Bone marrow (tissue), 2 donors: ENCODE data around the gene C5orf63.
"Not testable (repeated sequence)": the region's sequence is repeated elsewhere in the genome, so short reads cannot be mapped to it uniquely, and the experiment has no call there.

ENCODE experiments used
- DNase-seq, 2 donors: peaks; one replicate each; lab custom pipeline; 2025; lab: John Stamatoyannopoulos, UW

Gene C5orf63

DNA sequence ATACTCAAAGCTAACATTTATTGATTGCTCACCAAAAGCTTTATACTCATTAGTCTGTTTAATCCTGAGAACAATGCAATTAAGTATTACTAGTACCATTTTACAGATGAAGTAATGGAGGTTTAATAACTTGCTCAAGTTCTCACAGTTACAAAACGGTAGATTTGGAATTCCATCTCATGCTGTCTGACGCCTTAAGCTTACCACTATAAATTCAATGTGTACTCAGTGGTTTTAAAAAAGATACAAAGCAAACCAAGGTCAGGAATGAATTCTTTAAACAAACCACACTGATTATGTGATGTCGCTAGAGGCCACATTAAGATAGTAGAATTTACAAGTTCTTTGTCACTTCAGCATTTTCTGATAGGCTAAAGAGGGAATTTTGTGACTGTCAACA is 1.2 kb upstream of the C5orf63 start:
- DNase-seq: no peak

DNA sequence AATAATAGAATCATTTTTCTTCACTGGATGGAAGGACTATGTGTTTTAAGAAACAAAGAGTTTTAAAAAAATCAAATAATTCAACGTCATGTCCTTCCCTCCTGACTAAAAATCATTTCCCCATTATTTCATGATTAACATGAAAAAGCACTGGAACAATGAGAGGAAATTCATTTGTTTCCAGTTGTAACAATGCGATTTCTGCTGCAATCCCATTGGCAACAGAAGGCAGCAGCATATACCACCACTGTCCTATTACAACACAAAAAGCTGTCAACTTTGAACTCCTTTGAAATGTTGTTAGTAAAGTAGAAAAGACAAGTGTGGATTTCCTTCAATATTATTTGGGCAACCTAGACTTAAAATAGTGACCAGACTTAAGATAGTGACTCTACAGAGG is 3.1 kb downstream of the C5orf63 start:
- no peak for DNase-seq

DNA sequence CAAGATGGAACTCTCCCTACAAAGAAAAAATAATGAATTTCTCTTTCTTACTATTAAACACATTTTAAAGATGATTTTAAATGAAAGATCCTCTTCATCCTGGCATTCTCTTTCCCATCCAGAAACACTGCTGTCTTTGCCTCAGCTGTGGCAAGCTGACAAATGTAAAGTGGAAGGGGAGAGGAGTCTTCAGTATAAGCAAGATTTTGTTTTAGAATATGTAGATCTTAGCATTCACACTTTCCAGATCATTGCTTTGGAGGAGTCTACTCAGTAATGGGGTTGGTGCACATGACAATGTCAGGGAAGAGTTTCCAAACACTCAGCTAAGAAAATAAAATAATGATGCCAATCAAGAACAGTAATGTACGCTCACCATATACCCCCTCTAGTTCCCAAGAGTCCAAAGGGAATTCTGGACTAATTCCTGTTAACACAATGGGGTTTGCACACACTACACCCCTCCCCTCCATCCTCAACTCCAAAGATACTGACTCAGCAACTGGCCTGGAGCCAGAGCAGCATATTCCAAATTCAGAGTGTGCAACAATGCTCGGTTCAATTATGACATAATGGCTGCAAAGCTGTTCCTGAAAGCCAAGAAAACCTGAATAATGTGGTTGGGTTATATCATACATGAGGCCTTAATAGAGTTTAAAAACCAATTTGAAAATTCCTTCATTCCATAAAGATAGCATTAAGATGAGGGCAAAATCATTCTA is 4.6 kb downstream of the C5orf63 start:
- DNase-seq: no peak

DNA sequence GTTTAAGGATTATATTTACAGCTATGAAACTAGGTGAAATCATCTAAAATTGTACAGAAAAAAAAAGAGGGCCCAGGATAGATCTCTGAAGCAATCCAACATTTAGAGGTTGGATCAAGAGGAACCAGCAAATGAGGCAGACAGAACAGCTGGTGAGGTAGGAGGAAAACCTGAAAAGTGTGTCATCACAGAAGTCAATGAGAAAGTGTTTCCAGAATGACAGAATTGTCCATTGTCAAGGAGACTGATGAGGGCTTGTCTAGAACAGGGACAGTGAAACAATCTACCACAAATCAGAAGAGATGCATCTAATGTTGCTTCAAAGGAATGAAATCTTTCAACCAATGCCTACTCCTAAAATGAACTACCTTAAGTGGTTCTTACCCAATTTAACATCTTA is 6.6 kb downstream of the C5orf63 start:
- no peak for DNase-seq

DNA sequence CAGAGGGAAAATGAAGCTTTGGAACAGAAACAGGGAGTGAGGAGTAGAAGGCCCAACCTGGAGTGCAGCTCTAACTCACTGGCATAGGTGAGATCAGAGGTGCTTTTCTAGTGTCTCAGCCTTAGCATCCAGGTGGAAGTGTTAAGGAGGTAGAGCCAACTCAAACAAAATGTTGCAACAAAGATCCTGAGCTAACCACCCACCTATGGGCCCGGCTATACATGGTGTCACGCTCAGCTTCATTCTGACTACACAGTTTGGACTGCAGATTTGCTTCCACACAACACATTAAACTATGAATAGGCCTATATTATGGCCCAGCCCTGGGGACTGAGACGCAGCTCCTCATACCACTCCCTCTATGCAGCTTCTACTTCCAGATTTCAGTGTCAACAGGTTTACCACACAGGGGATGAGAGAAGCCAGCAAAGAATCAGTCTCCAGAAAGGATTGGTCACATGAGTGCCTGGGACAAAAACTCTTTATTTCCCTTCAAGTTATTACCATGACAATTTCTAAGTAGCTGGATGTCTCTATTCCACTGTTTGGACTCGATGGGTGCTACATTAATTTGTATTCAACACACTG is 9.0 kb downstream of the C5orf63 start:
- DNase-seq: no peak

DNA sequence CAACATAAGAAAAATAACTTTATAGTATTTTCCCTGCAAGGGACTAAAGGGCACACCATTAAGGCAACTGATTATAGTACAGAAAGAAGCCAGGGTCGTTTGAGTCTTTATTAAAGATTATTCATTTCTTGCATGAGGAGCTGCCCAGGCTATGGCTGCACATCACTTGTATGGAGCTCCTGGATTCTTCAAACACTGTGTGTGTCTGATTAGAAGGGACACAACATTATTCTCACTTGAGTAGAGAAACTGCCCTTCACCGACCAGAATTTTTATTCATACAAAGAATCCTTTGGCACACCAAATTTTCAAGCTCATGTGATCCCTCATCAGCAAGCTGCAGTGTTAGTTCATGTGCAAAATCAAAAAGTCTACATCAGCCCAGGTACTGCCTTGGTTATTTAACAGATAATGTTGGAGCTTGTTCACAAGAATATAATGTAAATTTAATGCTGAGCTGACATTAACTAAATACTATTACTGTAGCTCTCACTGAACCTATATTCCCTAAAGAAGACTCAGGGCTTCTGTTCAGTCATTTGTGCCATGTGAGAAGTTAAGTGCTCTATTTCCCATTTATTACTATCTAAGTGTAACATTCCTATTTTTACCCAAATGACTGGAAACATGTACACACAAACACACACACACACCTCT is 9.9 kb downstream of the C5orf63 start:
- no peak for DNase-seq

DNA sequence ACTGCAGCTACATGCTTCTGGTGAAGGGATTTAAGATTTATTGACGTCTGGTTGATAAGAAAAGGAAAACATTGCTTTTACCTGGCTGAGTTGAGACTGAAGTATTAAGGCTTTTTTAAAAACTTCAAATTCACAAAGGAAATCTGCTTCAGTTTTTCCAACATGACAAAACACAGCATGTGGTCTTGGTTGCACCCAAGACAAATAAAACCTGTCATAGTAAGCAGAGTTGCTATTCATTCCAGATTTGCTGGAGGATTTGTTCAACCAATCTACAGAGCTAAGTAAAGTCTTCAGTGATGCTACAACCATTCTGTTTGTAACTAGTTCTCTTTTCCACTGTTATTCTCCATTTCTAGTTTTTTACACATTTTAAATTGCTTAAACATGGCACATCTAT is 11.3 kb downstream of the C5orf63 start:
- DNase-seq: no peak

DNA sequence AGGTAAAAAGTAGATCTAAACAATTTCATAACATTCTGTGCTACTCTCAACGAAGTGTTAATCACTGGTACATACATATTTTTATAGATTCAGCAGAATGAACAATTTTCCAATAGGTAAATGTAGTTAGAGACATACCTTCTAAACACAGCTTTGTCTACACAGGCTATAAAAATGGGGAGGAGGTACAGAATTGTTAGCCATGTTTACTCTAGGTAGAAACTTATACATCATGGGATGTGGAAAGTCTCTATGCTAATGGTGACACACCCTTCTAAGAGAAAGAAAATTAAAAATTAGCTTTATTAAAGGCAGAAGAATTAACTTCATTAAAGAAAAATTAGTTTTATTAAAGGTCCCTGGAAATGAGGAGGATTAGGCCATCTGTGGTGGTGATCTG is 11.8 kb downstream of the C5orf63 start:
- no peak for DNase-seq

DNA sequence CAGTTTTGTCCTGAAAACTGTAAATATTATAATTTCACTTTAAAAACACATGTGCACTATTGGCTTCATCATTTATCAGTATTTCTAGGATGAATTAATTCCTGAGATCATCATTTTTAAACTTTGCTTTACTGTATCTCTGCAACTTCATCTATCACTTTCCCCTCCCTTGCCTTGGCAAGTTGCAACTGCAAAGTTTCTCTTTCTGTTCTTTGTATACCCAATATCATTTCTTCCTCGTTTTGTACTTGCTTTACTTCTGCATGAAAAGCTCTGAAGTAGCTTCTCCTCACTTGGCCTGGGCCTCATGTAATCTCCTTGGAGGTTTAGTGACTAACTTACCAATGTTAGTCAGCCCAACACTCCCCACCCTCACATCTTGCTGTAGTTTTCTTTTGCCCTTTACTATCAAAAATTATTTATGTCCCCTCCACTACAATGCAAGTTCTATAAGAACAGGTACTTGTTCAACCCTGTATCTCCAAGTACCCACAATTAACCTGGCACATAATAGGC is 12.8 kb downstream of the C5orf63 start:
- DNase-seq: no peak

DNA sequence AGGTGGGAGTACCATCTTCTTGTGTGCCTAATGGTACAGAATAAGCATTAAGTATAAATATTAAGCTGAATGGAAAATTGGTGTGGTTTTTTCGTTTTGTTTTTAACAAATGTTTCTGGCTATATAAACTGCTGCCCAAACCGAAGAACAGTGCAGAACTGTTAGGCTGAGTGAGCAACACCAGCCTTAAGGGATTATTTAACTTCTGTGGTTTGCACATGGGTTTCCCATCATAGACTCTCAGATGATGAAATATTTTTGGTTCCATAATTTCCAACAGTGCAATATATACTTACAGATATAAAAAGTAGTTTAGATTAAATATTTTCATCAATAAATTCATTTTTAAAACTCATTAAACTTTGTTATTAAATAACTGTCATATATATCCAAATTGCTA is 16.4 kb downstream of the C5orf63 start:
- DNase-seq: no peak

DNA sequence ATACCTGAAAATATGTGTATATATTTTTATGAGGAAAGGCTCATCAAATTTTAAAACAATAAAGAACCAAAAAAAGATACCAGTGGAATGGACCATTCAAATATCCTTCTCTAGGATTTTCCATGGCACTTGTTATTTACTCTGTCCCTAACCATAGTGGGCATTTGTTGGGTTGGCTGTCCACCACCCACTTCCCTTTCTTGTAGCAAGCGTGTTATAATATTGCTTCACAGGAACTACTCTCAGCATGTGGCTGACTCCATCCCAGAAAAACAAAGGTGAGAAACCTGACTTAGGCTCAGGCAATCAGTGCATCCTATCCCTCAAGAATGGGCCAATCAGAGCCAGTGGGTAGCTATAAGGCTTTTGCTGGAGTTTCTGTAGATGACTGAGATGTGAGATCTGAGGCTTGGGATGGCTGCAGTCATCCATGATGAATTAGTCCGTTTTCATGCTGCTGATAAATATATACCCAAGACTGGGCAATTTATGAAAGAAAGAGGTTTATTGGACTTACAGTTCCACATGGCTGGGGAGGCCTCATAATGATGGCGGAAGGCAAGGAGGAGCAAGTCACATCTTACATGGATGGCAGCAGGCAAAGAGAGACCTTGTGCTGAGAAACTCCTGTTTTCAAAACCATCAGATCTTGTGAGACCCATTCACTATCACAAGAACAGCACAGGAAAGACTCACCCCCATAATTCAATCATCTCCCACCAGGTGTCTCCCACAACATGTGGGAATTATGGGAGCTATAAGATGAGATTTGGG is 17.2 kb downstream of the C5orf63 start:
- DNase-seq: no peak

DNA sequence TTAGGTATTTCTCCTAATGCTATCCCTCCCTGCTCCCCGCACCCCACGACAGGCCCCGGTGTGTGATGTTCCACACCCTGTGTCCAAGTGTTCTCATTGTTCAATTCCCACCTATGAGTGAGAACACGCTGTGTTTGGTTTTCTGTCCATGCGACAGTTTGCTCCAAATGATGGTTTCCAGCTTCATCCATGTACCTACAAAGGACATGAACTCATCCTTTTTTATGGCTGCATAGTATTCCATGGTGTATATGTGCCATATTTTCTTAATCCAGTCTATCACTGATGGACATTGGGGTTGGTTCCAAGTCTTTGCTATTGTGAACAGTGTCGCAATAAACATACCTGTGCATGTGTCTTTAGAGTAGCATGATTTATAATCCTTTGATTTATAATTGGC is 19.8 kb downstream of the C5orf63 start:
- DNase-seq: not testable (repeated sequence)

DNA sequence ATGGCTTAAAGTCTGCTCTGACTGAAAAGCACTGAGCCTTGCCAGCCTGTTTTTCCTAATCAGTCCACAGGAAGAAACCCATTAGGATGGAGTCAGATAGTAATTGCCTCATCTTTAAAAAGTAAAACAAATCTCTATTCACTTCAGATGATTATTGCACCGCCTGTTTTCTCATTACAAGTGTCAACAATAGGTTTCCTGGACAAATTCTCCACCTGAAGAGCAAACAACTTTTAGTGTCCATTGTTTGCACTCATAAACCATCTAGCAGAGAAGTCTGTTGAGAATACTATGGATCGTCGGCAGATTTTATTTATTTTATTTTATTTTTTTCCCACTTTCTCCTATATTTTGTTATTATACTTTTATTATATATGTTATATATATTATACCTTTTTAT is 20.3 kb downstream of the C5orf63 start:
- no peak for DNase-seq

DNA sequence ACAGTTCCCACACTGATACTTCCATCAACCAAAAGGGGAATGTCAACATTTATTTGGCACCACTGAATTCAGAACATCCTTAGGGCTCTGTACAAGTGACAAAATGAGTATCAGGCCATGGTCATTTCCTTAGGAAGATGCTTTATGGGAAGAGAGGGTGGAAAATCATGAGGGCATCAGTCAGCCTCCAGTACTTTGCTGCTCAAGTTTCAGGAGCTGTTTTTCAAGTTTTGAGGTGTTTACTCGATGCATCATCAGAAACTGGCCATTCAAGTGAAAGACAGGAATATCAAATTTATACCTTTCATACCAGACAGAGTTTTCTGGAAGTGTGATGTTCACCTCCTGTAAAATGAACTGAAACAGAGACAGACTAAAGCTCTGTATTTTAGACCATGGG is 21.7 kb downstream of the C5orf63 start:
- DNase-seq: no peak

DNA sequence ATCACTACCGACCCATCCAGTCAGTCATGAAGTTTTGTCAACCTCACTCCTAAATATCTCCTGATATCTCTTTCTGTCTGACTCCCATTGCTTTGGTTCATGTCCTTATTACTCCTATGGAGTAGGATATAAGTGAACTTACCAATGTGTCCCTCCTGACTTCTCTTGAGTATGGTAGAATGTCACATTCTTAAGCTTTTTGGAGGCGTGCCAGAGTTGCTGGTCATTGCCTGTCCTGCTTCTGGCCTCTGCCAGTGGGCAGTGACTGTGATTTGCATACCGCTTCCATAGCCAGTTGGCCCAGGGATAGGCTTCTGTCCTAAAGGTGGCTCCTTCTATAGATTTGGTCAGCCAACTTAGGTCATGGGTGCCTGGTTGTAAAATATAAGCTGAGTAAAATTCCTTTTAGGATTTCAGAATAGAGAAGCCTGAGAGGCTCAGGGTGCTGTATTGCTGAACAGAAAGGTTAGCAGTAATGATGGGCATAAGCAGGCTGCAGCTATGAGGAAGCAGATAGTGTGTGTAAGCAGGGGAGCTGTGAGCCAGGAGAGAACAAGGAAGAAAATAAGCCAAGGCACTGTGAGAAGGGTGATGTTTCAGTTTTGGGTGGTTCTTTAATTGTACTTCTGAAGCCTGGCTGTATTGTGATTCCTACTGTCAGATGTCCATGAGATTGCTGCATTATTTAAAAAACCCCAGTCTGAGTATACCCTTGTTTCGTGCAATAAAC is 26.8 kb downstream of the C5orf63 start:
- DNase-seq: no peak

DNA sequence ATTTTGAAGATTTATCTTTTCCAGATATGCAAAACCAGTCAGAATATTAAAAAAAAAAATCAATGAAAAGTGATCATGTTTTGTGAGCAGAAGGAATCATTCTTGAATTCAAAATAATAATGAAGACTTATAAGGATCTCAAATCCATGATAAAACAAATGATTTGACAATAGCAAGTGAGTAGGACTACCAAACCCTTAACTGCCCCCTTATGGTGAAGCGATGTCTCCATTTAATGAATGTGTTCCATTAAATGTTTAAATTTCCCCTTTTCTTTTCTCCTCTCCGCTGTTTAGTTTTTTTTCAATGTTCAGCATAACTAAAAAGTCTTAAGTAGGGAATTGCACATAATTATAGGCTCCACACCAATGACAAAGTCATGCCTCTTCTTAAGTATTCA is 30.7 kb downstream of the C5orf63 start:
- DNase-seq: no peak

DNA sequence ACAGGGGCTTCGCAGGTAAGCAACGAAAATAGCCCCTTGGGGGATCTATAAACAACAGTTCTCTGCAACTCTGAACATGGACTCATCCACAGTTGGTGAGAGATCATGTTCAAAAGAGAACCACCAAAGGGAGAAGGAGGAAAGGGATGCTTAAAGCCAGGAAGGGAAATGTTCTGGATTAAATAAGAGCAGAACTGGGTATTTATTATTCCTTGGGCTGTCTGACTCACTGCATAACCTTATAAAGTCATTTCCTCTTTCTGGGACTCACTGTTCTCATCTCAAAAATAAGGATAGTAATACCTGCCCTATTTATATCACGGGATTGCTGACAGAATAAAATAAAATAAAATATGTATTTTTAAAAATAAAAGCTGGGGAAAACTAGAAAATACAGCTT is 31.7 kb downstream of the C5orf63 start:
- no peak for DNase-seq

DNA sequence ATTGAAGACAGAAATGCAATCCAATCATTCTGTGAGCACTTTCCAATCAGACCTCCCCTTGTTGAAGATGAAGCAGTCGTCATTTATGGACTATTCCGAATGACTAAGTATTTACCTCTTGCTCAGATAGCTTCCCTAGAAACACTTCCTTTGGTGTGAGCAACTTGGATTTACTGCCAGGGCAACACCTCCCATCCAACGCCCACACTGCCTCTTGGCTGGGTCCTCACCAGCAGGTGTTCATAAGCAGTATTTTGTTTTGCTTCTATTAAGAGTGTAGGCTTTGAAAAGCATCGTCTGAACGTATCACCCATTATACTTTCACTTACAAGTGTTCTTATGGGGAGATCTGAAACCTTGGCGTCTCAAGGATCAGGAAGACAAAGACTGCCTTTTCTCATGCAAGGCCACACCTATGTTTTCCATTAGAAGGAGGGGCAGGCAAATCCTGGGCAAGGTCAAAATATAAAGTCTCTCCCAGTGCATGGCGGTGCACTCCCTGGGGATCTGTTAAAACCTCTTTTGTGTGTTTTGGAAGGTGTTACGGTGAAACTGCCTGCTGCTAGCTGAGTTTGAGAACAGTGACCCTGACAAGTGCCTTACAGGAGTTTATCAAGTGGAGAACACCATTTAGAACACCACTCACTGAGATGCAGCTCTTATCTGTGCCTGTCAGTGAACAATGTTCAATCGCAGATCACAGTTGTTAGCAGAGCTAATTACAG is 32.3 kb downstream of the C5orf63 start:
- DNase-seq: no peak

DNA sequence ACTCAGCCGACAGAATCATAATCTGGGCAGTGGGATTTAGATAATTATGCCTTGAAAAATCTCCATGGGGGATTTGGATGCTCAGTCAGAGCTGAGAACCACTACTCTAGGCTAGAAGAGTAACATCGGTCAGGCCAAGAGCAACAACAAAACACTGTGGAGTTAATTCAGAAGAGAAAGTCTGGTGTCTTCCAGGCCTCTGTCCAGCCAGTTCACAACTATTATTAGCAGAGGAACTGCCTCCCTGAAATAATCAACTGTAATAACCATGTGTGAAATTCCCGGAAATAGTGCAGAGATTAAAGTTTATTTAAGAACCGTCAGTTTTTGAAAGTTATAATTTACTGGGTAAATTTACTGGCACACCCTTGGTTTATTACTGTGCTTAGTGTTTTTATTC is 34.8 kb downstream of the C5orf63 start:
- no peak for DNase-seq

DNA sequence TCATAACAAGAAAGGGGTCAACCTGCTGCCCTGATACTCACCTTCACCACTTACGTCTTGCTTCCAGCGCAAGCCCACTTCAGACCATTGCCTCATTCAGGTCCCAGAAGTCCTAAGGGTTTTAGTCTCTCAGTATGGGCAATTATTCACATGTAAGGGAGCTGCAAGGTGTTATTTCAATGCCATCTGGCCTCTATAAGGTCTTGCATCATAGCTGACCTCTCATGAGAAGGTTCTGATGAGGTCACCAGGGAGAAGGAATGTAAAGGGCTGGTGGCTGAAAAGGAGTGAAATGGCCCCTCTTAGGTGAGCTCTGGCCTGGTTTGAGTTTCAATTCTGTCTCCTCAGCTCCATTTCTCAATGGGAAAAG is 41.5 kb downstream of the C5orf63 start:
- no peak for DNase-seq

DNA sequence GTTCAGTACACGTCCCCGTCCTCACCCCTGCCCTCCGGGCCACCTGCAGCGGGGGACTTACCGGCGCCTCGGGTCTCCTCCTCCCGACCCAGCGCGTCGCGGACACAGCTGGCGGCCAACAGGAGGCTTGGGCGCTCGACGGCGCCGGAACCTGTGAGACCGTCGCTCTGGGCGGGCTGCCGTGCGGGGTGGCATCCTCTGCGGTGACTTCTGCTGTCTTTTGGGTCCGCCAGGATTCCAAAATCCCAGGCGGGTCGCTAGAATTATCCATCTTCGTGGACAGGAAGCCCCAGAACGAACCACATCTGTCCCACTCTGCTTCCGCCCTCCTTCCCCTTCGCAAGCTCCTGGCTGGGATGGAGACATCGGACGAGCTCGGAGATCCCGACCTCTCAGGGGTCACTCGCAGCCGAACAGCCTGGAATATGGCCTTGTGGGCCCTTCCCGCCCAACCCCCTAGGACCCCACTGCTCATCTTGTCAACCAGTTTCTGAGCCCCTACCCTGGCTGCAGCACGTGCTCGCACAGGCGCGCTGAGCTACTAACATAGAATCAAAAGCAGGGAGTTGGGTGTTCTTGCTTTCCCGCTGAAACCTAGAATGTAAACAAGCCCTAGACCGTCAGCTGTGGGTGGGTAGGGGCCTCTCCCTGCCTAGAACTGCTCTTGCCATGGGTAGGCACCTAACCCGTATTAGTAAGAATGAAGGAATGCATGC is 42.0 kb downstream of the C5orf63 start:
- DNase-seq: no peak
